Measurements from ENCODE around the gene TTLL10.

The TTLL10 gene

GRCh38 chr1:1219341-1219740 is 45.7 kb downstream of the TTLL10 start:
- no peak for TF ChIP-seq CTCF (IDR thresholded peaks at IDR 0.05; ENCODE audit: insufficient read depth, missing control alignments)
- FAIRE-seq, result no peak
- no peak for DNase-seq (ENCODE audit: insufficient read length, low spot score)

- no peak for TF ChIP-seq CTCF (IDR thresholded peaks at IDR 0.05; ENCODE audit: insufficient read depth, missing control alignments)
- no peak for FAIRE-seq
- DNase-seq (ENCODE audit: insufficient read length, low spot score), result no peak
Measured at GRCh38 chr1:1220197-1220596, 46.5 kb downstream of the TTLL10 start.

GRCh38 chr1:1221887-1222574 is 48.4 kb downstream of the TTLL10 start:
- DNase-seq (ENCODE audit: insufficient read length, low spot score) (no peak), FAIRE-seq (no peak)
- no peak for TF ChIP-seq CTCF (IDR thresholded peaks at IDR 0.05; ENCODE audit: insufficient read depth, missing control alignments)

- DNase-seq (ENCODE audit: insufficient read length, low spot score) (no peak), FAIRE-seq (no peak)
- no peak for TF ChIP-seq CTCF (IDR thresholded peaks at IDR 0.05; ENCODE audit: insufficient read depth, missing control alignments)
Measured at GRCh38 chr1:1222575-1223225, 49.0 kb downstream of the TTLL10 start.

GRCh38 chr1:1223321-1223720 is 49.6 kb downstream of the TTLL10 start:
- TF ChIP-seq CTCF (IDR thresholded peaks at IDR 0.05; ENCODE audit: insufficient read depth, missing control alignments), result no peak
- no peak for DNase-seq (ENCODE audit: insufficient read length, low spot score)
- FAIRE-seq, result no peak

GRCh38 chr1:1223891-1224290 is 50.2 kb downstream of the TTLL10 start:
- TF ChIP-seq CTCF (IDR thresholded peaks at IDR 0.05; ENCODE audit: insufficient read depth, missing control alignments), result no peak
- FAIRE-seq (no peak), DNase-seq (ENCODE audit: insufficient read length, low spot score) (no peak)

- FAIRE-seq, result no peak
Measured at GRCh38 chr1:1225238-1225845, 51.7 kb downstream of the TTLL10 start.

More at GRCh38 chr1:1225238-1225845, 51.7 kb downstream of the TTLL10 start:
- no peak for DNase-seq (ENCODE audit: insufficient read length, low spot score)
- no peak for TF ChIP-seq CTCF (IDR thresholded peaks at IDR 0.05; ENCODE audit: insufficient read depth, missing control alignments)

All from D721Med (cell line).